PFSK-1 (cell line): ENCODE data around the gene STK25.

Experiments used
- POLR2AphosphoS5 ChIP-seq: IDR thresholded peaks from 2 replicates; pipeline ENCODE4 v1.6.1; 2012; ENCODE audit warnings: low read depth, mild to moderate bottlenecking, control low read depth, low read length, moderate library complexity
- TAF1 ChIP-seq: IDR thresholded peaks from 2 replicates; pipeline ENCODE4 v1.6.1; 2012; ENCODE audit warnings: low read length, control low read depth, borderline replicate concordance; ENCODE audit not compliant: insufficient read depth

GRCh38 chr2:241495172-241496002 lies 13.0 kb downstream of the STK25 start:
- TF ChIP-seq TAF1 (no peak), POLR2AphosphoS5 (no peak; the same call in 1 of the 2 replicates)
